GM23338 (cell line): ENCODE data around the gene ZBTB20. TPM values are rescaled to one million over a fixed set of nuclear protein-coding genes. Genes with fewer than 3 reads are reported as not detected.
A peak's percentile ranks its signal among the peaks of the same experiment; 100 is the strongest.

Experiments used
- ATAC-seq: fragments of 200-7000 bp; cut with Tn5 transposase; 3 replicates; pipeline ENCODE4 v1.9.1; 2020
- DNase-seq: peaks from one replicate; pipeline ENCODE4 v3.0.0-alpha.2; 2015; ENCODE audit warnings: low spot score
- H2AFZ ChIP-seq: fragments of 200-600 bp; sonication (generic); 2 replicates; pipeline ENCODE4 v1.8.0; 2016; ENCODE audit warnings: antibody characterized with exemption, mild to moderate bottlenecking, moderate library complexity
- H3F3A ChIP-seq: fragments of 200-600 bp; sonication (generic); replicated peaks from 2 replicates; pipeline ENCODE4 v1.8.0; 2017; ENCODE audit warnings: antibody characterized with exemption, mixed run types, low read depth
- H3K27ac ChIP-seq: fragments of 200-600 bp; sonication (generic); 2 replicates; pipeline ENCODE4 v1.6.1; 2016; ENCODE audit warnings: low read depth
- H3K27me3 ChIP-seq: fragments of 200-600 bp; sonication (generic); 2 replicates; pipeline ENCODE4 v1.8.0; 2016; ENCODE audit warnings: mild to moderate bottlenecking, mixed run types, moderate library complexity; ENCODE audit not compliant: insufficient read depth
- H3K36me3 ChIP-seq: fragments of 200-600 bp; sonication (generic); 2 replicates; pipeline ENCODE4 v1.8.0; 2016; ENCODE audit warnings: mild to moderate bottlenecking; ENCODE audit not compliant: insufficient read depth
- H3K4me1 ChIP-seq: fragments of 200-600 bp; sonication (generic); 2 replicates; pipeline ENCODE4 v1.8.0; 2016; ENCODE audit warnings: mild to moderate bottlenecking, moderate library complexity; ENCODE audit not compliant: insufficient read depth
- H3K4me2 ChIP-seq: fragments of 200-600 bp; sonication (generic); 2 replicates; pipeline ENCODE4 v1.7.1; 2017; ENCODE audit warnings: mixed run types
- H3K4me3 ChIP-seq: fragments of 200-600 bp; sonication (generic); 2 replicates; pipeline ENCODE4 v1.6.1; 2016; ENCODE audit warnings: mixed run types
- H3K79me2 ChIP-seq: fragments of 200-600 bp; sonication (generic); replicated peaks from 2 replicates; pipeline ENCODE4 v1.8.0; 2017; ENCODE audit warnings: mild to moderate bottlenecking; ENCODE audit not compliant: insufficient read depth
- H3K9me2 ChIP-seq: fragments of 200-600 bp; sonication (generic); 2 replicates; pipeline ENCODE4 v1.8.0; 2017; ENCODE audit not compliant: insufficient read depth
- H4K20me1 ChIP-seq: fragments of 200-600 bp; sonication (generic); replicated peaks from 2 replicates; pipeline ENCODE4 v1.8.0; 2017; ENCODE audit warnings: mild to moderate bottlenecking; ENCODE audit not compliant: insufficient read depth
- H3K27ac Mint-ChIP-seq: 2 replicates; pipeline ENCODE4 v1.8.0; 2020; ENCODE audit warnings: inconsistent platforms, mild to moderate bottlenecking, moderate library complexity, mixed read lengths
- H3K27me3 Mint-ChIP-seq: 3 replicates; pipeline ENCODE4 v1.8.0; 2022; ENCODE audit warnings: low read depth, mild to moderate bottlenecking, moderate library complexity, mixed read lengths, inconsistent platforms; ENCODE audit not compliant: insufficient read depth, poor library complexity
- H3K36me3 Mint-ChIP-seq: 3 replicates; pipeline ENCODE4 v1.8.0; 2021; ENCODE audit warnings: low read depth, mild to moderate bottlenecking, inconsistent platforms, moderate library complexity, mixed read lengths
- H3K4me1 Mint-ChIP-seq: 3 replicates; pipeline ENCODE4 v1.8.0; 2020; ENCODE audit warnings: mild to moderate bottlenecking, inconsistent platforms, mixed read lengths
- H3K4me3 Mint-ChIP-seq: 3 replicates; pipeline ENCODE4 v1.8.0; 2021; ENCODE audit warnings: moderate library complexity, mild to moderate bottlenecking, inconsistent platforms, mixed read lengths
- H3K9me3 Mint-ChIP-seq: 3 replicates; pipeline ENCODE4 v1.8.0; 2020; ENCODE audit warnings: moderate library complexity, mild to moderate bottlenecking, inconsistent platforms, mixed read lengths
- CREB1 ChIP-seq: fragments of 250-450 bp; sonication (Bioruptor Pico); IDR thresholded peaks from 2 replicates; pipeline ENCODE4 v1.5.0; 2020; ENCODE audit warnings: low read depth, mild to moderate bottlenecking, moderate library complexity
- JUNB ChIP-seq: IDR thresholded peaks from one replicate; pipeline ENCODE4 v1.6.1; 2016; ENCODE audit warnings: antibody characterized with exemption; ENCODE audit not compliant: unreplicated experiment
- POLR2AphosphoS5 ChIP-seq: IDR thresholded peaks from 2 replicates; pipeline ENCODE4 v1.6.1; 2016; ENCODE audit warnings: antibody characterized with exemption, low read depth
- STAT1 ChIP-seq: IDR thresholded peaks from one replicate; pipeline ENCODE4 v1.6.1; 2016; ENCODE audit warnings: antibody characterized with exemption; ENCODE audit not compliant: unreplicated experiment
- ZNF114 ChIP-seq: fragments of 250-450 bp; sonication (Bioruptor Pico); IDR thresholded peaks from 2 replicates; pipeline ENCODE4 v1.5.0; 2020; ENCODE audit warnings: mild to moderate bottlenecking, moderate library complexity
- polyA plus RNA-seq: library from polyadenylated mRNA; unstranded; fragments of >200 nt; fragmentation: Nextera tagmentation; extraction: Ambion mirVana; gene quantifications from 2 replicates; pipeline ENCODE4 v1.2.1, GENCODE V29; 2016
- total RNA-seq: library from RNA; depleted of rRNA; stranded (reverse); fragments of >200 nt; shearing (Covaris generic); gene quantifications from 2 replicates; pipeline ENCODE4 v1.2.3, GENCODE V29; 2014
- TF ChIP-seq, protein P1 (sequence below): fragments of 250-450 bp; sonication (Bioruptor Pico); IDR thresholded peaks from 2 replicates; pipeline ENCODE4 v1.5.0; 2020; ENCODE audit warnings: mild to moderate bottlenecking, moderate library complexity
- TF ChIP-seq, protein P2 (sequence below), 2 experiments: fragments of 200-600 bp in 1 of 2; sonication (generic) in 1 of 2; conservative IDR thresholded peaks; 2 replicates each; pipeline versions ENCODE4 v1.5.1 to v1.6.1; 2016 to 2017; ENCODE audit warnings: antibody characterized with exemption in 2 of 2, low read depth in 2 of 2, mild to moderate bottlenecking in 2 of 2, moderate library complexity in 1 of 2
- TF ChIP-seq, protein P3 (sequence below): IDR thresholded peaks from one replicate; pipeline ENCODE4 v1.6.1; 2018; ENCODE audit warnings: antibody characterized with exemption; ENCODE audit not compliant: unreplicated experiment
- TF ChIP-seq, protein P4 (sequence below): IDR thresholded peaks from 2 replicates; pipeline ENCODE4 v1.6.1; 2016; ENCODE audit warnings: antibody characterized with exemption

ZBTB20 gene
- total and polyA plus RNA-seq, 2 experiments from 2014 or later, result 2.0 to 3.3 TPM

DNA sequence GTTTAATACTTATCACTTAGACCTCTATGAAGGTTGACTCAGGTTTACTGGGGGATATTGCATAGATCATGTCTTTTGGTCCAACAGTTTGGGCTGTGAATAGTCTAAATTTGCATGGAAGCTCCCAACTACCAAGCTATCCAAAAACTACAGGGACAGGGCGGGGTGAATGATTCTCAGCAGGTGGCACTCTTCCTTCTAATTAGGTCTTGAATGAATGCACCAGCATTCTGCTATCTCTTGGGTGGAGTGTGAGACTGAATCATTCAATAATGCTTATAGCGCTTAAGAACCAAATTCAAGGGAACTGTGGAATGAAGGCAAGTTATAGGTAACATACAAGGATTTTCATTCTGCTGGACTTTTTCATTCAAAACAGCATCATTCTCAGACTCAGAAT, 507.0 kb downstream of the ZBTB20 start:
- H3K27me3 ChIP-seq, result no peaks in the 10 kb centered on the region
- H3K4me1 ChIP-seq, result peaks cover 5% of the 10 kb centered on the region; the same call in 1 of the 2 replicates
- H3K9me2 ChIP-seq, result no peaks in the 10 kb centered on the region
- no peak overlapping the region for H3K4me3 Mint-ChIP-seq
- H3F3A ChIP-seq, result no peaks in the 10 kb centered on the region
- no peak overlapping the region for H3K4me2 ChIP-seq
- no peaks in the 10 kb centered on the region for H3K36me3 ChIP-seq
- peak; percentile 42 for DNase-seq
- peaks cover 14% of the 10 kb centered on the region for H3K4me1 Mint-ChIP-seq
- H4K20me1 ChIP-seq, result no peaks in the 10 kb centered on the region
- no peak overlapping the region for H2AFZ ChIP-seq
- H3K4me3 ChIP-seq, result no peak overlapping the region
- H3K27me3 Mint-ChIP-seq, result no peaks in the 10 kb centered on the region
- ATAC-seq, result no peak
- no peak overlapping the region for H3K27ac ChIP-seq
- no peaks in the 10 kb centered on the region for H3K79me2 ChIP-seq
- peaks cover 7% of the 10 kb centered on the region; the same call in 1 of the 3 replicates for H3K36me3 Mint-ChIP-seq
- no peak overlapping the region for H3K27ac Mint-ChIP-seq
- peaks cover 4% of the 10 kb centered on the region; the same call in 2 of the 3 replicates for H3K9me3 Mint-ChIP-seq
- TF ChIP-seq, protein P1, sequence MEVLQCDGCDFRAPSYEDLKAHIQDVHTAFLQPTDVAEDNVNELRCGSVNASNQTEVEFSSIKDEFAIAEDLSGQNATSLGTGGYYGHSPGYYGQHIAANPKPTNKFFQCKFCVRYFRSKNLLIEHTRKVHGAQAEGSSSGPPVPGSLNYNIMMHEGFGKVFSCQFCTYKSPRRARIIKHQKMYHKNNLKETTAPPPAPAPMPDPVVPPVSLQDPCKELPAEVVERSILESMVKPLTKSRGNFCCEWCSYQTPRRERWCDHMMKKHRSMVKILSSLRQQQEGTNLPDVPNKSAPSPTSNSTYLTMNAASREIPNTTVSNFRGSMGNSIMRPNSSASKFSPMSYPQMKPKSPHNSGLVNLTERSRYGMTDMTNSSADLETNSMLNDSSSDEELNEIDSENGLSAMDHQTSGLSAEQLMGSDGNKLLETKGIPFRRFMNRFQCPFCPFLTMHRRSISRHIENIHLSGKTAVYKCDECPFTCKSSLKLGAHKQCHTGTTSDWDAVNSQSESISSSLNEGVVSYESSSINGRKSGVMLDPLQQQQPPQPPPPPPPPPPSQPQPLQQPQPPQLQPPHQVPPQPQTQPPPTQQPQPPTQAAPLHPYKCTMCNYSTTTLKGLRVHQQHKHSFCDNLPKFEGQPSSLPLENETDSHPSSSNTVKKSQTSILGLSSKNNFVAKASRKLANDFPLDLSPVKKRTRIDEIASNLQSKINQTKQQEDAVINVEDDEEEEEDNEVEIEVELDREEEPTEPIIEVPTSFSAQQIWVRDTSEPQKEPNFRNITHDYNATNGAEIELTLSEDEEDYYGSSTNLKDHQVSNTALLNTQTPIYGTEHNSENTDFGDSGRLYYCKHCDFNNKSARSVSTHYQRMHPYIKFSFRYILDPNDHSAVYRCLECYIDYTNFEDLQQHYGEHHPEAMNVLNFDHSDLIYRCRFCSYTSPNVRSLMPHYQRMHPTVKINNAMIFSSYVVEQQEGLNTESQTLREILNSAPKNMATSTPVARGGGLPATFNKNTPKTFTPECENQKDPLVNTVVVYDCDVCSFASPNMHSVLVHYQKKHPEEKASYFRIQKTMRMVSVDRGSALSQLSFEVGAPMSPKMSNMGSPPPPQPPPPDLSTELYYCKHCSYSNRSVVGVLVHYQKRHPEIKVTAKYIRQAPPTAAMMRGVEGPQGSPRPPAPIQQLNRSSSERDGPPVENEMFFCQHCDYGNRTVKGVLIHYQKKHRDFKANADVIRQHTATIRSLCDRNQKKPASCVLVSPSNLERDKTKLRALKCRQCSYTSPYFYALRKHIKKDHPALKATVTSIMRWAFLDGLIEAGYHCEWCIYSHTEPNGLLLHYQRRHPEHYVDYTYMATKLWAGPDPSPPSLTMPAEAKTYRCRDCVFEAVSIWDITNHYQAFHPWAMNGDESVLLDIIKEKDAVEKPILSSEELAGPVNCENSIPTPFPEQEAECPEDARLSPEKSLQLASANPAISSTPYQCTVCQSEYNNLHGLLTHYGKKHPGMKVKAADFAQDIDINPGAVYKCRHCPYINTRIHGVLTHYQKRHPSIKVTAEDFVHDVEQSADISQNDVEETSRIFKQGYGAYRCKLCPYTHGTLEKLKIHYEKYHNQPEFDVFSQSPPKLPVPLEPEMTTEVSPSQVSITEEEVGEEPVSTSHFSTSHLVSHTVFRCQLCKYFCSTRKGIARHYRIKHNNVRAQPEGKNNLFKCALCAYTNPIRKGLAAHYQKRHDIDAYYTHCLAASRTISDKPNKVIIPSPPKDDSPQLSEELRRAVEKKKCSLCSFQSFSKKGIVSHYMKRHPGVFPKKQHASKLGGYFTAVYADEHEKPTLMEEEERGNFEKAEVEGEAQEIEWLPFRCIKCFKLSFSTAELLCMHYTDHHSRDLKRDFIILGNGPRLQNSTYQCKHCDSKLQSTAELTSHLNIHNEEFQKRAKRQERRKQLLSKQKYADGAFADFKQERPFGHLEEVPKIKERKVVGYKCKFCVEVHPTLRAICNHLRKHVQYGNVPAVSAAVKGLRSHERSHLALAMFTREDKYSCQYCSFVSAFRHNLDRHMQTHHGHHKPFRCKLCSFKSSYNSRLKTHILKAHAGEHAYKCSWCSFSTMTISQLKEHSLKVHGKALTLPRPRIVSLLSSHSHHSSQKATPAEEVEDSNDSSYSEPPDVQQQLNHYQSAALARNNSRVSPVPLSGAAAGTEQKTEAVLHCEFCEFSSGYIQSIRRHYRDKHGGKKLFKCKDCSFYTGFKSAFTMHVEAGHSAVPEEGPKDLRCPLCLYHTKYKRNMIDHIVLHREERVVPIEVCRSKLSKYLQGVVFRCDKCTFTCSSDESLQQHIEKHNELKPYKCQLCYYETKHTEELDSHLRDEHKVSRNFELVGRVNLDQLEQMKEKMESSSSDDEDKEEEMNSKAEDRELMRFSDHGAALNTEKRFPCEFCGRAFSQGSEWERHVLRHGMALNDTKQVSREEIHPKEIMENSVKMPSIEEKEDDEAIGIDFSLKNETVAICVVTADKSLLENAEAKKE (CRISPR knock-in tag), result no peak
- TF ChIP-seq, protein P2, sequence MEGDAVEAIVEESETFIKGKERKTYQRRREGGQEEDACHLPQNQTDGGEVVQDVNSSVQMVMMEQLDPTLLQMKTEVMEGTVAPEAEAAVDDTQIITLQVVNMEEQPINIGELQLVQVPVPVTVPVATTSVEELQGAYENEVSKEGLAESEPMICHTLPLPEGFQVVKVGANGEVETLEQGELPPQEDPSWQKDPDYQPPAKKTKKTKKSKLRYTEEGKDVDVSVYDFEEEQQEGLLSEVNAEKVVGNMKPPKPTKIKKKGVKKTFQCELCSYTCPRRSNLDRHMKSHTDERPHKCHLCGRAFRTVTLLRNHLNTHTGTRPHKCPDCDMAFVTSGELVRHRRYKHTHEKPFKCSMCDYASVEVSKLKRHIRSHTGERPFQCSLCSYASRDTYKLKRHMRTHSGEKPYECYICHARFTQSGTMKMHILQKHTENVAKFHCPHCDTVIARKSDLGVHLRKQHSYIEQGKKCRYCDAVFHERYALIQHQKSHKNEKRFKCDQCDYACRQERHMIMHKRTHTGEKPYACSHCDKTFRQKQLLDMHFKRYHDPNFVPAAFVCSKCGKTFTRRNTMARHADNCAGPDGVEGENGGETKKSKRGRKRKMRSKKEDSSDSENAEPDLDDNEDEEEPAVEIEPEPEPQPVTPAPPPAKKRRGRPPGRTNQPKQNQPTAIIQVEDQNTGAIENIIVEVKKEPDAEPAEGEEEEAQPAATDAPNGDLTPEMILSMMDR (conservative IDR thresholded peaks at IDR 0.05; ENCODE audit: low read depth in 2 of 2), result 0 out of 4 replicates have a peak, but pooled peaks of 1 of the 2 experiments have one; percentile 8

DNA sequence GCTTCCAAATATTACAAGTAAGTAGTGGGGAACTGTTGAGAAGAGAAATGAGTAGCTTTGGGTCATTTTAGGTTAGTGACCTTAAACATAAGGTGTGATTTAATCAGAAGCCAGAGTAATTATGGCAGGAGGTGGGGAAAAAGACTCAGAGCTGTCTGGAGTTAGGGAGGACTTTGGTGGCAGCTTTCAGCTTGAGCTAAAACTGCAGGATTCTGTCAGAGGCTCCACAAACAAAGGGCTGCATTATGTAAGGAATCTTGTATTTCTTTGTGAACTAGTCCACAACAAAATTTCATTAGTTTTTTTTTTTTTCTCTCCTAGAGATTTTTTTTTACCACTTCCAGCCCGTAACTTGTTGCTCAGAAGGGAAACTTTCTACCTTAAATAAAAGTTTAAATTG, 507.9 kb downstream of the ZBTB20 start:
- Histone ChIP-seq H3K9me2 (no peaks in the 10 kb centered on the region), H3K27ac (no peak overlapping the region), H2AFZ (no peak overlapping the region), H3F3A (no peaks in the 10 kb centered on the region), H3K4me1 (peaks cover 5% of the 10 kb centered on the region; the same call in 1 of the 2 replicates), H4K20me1 (no peaks in the 10 kb centered on the region), H3K27me3 (no peaks in the 10 kb centered on the region), H3K36me3 (no peaks in the 10 kb centered on the region), H3K4me3 (no peak overlapping the region), H3K79me2 (no peaks in the 10 kb centered on the region), H3K4me2 (no peak overlapping the region)
- ATAC-seq, result no peak; the same call in 2 of the 3 replicates
- peaks cover 4% of the 10 kb centered on the region; the same call in 2 of the 3 replicates for H3K9me3 Mint-ChIP-seq
- DNase-seq, result no peak
- peaks cover 14% of the 10 kb centered on the region for H3K4me1 Mint-ChIP-seq
- no peak overlapping the region for H3K4me3 Mint-ChIP-seq
- peaks cover 7% of the 10 kb centered on the region; the same call in 1 of the 3 replicates for H3K36me3 Mint-ChIP-seq
- no peak overlapping the region for H3K27ac Mint-ChIP-seq
- H3K27me3 Mint-ChIP-seq, result peaks cover 2% of the 10 kb centered on the region
- TF ChIP-seq STAT1, result no peak
- no peak for TF ChIP-seq JUNB
- TF ChIP-seq ZNF114, result no peak
- no peak for TF ChIP-seq POLR2AphosphoS5
- TF ChIP-seq, protein P3, sequence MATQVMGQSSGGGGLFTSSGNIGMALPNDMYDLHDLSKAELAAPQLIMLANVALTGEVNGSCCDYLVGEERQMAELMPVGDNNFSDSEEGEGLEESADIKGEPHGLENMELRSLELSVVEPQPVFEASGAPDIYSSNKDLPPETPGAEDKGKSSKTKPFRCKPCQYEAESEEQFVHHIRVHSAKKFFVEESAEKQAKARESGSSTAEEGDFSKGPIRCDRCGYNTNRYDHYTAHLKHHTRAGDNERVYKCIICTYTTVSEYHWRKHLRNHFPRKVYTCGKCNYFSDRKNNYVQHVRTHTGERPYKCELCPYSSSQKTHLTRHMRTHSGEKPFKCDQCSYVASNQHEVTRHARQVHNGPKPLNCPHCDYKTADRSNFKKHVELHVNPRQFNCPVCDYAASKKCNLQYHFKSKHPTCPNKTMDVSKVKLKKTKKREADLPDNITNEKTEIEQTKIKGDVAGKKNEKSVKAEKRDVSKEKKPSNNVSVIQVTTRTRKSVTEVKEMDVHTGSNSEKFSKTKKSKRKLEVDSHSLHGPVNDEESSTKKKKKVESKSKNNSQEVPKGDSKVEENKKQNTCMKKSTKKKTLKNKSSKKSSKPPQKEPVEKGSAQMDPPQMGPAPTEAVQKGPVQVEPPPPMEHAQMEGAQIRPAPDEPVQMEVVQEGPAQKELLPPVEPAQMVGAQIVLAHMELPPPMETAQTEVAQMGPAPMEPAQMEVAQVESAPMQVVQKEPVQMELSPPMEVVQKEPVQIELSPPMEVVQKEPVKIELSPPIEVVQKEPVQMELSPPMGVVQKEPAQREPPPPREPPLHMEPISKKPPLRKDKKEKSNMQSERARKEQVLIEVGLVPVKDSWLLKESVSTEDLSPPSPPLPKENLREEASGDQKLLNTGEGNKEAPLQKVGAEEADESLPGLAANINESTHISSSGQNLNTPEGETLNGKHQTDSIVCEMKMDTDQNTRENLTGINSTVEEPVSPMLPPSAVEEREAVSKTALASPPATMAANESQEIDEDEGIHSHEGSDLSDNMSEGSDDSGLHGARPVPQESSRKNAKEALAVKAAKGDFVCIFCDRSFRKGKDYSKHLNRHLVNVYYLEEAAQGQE, result no peak
- TF ChIP-seq CREB1, result no peak
- TF ChIP-seq, protein P4, sequence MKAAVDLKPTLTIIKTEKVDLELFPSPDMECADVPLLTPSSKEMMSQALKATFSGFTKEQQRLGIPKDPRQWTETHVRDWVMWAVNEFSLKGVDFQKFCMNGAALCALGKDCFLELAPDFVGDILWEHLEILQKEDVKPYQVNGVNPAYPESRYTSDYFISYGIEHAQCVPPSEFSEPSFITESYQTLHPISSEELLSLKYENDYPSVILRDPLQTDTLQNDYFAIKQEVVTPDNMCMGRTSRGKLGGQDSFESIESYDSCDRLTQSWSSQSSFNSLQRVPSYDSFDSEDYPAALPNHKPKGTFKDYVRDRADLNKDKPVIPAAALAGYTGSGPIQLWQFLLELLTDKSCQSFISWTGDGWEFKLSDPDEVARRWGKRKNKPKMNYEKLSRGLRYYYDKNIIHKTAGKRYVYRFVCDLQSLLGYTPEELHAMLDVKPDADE, result no peak
